ENCODE data around the gene BCL11A.

Gene BCL11A

GRCh38 chr2:60525899-60526298, 27.6 kb downstream of the BCL11A start:
- DNase-seq (ENCODE audit: low spot score): no peak

DNA sequence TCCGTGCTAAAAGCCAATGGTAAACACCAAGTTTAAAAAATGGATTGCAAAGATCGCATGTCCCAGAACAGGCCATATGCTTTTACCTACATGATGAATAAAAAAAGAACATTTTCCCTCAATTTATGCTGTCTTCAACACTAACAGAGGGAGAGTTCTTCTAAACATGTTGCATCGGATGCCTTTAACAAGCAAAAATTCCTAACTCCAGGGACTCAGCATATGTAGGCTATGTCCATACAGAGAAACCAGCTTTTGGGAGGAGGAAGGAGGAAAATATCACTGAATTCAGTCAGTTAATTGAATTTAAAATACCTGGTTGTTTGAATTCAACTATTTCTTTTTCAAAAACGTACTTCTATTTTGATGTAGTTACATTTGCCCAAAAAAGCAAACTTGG, 28.6 kb downstream of the BCL11A start:
- DNase-seq (ENCODE audit: low spot score): no peak

GRCh38 chr2:60523963-60524362, 29.5 kb downstream of the BCL11A start:
- DNase-seq (ENCODE audit: low spot score): no peak

DNA sequence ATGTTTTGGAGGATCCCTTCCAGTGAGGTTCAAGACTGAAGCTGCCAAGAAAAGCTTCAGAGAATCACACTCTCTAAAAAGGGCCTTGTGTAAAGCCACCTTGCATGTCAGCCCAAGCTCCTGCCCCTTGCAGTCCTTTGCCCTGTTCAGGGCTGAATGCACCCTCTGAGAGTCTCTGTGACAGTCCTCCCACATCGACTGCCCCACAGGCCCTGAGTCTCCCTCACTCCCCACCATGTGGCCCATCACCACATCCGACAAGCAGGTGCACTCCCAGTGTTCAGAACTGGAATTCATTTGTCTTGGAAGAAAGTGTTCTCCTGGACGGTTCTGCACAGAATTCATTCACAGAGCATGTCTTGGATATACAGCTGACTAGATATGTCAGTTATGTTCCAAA, 31.0 kb downstream of the BCL11A start:
- no peak for DNase-seq (ENCODE audit: low spot score)

DNA sequence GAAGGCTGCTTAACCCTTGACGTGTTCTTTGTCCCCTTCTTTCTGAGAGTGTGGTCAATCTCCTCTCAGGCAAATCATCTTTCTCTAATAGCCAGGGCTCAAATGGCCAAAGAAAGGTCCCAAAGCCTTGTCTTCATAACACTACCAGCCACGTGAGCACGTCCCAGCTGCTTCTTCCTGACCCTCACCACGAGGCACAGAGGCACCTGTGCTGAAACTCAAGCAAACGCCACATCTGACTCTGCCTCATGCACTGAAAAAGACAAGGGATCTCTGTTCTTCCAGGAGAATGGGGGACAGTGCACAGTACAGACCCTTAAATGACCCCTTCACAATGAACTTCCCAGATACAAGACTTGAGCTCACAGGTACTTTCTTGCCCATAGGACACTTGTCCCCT, 31.8 kb downstream of the BCL11A start:
- DNase-seq (ENCODE audit: low spot score): no peak

DNA sequence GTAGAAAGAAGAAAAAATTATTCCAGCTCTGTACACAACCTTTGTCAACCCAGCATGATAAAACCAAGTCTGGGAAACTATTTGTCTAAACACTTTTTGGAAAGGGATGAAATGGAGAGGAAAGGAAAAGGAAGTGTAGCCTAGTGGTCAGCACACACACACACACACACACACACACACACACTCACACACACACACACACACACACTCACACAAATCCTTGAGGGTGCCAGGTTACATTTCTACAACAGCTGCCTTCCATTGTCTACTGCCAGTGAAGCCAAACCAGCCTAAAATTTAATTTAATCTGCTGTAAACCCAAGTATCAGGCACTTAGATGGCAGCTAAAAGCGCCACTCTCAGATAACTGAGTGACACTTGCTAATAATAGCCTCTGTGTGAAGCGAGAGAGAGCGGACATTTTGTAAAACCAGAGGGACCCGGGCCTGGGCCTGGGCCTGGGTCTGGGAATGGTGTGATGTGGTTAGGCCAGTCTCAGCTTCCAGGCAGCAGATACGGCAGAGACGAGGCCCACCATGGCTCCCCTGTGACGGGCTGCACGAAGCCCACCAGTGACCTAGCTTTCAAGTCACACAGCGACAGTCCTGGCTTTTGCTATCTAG, 32.4 kb downstream of the BCL11A start:
- no peak for DNase-seq (ENCODE audit: low spot score)

GRCh38 chr2:60520151-60520876, 33.1 kb downstream of the BCL11A start:
- no peak for DNase-seq (ENCODE audit: low spot score)

DNA sequence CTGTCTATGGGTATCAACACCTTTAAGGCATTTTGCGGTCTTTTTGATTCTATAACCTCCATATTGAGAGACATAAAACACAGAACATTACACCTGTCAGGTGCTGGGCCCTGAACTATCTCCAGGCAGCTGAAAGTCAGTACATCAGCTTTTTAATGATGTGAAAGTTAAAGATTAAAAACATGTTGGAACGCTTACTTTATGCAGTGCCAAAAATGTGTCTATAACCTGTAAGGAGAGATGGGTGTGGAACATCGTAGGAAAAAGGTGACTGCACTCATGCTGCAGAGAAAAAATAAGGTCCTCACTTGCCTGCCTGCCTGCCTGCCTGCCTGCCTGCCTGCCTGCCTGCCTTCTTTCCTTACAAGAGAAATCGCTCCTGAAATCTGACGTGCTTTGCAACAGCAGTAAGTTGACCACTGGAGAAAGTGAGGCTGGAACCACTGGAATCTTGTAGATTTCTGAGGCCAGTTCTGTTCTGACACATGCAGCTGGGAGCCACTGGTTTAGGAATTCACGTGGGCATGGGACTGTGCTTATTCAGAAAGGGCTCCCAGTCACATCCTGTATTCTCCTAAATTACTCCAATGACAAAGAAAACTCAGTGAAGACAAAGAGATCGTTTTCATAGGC, 34.1 kb downstream of the BCL11A start:
- no peak for DNase-seq (ENCODE audit: low spot score)

DNA sequence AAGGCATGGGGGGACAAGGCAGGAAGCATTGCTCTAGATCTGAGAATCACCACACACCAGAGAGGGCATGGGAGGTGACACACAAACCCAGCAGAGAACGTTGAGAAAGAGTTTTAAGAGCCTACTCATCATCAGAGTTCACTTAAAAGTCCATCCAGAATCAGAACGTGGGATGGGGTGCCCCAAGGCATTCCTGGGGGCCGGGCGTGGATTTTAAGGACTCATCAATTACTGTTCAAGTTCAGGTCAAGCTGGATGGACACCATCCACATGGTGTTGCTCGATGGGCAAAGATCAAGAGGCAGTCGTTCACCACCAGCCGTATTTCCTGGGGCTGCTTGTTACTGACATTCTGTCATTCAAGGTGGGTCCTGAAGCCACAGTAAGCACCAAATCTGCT, 34.9 kb downstream of the BCL11A start:
- DNase-seq (ENCODE audit: low spot score): no peak

DNA sequence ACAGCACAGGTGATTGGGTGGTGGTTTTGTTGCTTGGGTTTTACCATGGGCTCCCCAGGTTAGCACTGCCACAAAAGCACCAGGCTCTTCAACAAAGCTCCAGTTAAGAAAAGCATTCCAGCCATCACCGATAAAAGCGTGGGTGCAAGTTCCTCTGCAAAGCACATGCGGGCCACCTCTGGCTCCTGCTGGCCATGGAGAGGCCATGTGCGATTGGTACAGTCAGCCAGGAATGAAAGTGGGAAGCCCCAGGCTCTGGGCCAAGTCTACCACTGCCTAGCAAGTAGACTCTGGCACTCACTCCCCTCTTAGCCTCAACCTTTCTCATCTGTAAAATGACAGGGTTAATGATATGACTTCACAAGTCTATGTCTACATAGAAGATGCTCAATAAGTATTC, 36.0 kb downstream of the BCL11A start:
- no peak for DNase-seq (ENCODE audit: low spot score)

DNA sequence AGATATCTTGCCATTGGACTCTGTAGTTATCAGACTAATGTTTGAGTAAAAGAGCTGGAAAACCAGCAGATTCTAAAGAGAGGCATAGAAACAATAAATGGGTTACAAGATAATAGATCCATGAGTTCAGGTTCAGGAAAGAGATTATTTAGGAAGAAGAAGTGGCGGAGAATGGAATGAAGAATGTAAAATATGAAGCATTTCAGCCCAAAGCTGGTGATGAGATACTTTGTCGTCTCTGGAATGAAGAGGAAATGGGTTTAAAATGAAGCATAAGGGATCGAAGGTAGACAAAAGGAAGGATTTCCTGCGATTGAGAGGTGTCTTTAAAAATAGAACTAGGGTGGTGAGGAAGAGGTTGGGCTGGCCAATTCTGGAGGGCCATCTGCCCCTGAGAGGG, 36.6 kb downstream of the BCL11A start:
- DNase-seq (ENCODE audit: low spot score): no peak

- DNase-seq (ENCODE audit: low spot score): peak; percentile 53
Observed at GRCh38 chr2:60516383-60516811, 37.1 kb downstream of the BCL11A start.

- DNase-seq (ENCODE audit: low spot score): no peak
Observed at GRCh38 chr2:60515721-60516226, 37.7 kb downstream of the BCL11A start.

- DNase-seq (ENCODE audit: low spot score): no peak
Observed at GRCh38 chr2:60513996-60514395, 39.5 kb downstream of the BCL11A start.

DNA sequence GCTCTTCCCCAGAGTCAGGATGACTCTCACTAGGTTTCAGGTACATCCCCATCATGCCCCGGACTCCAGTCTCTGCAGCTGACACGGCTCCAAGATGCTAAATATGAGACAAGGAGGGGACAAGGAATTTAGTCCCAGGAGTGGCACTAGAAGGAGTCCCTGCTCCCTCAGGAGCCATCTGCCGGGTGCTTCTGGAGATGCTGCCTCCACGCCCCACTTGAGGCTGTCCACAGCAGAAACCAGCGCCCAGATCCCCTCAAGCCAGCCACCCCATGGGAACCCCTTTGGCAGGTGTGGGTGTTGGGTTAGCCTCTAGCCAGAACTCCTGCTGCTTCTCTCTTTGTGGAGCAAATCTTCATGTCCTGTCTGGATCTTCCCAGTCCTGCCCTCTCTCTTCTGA, 40.3 kb downstream of the BCL11A start:
- DNase-seq (ENCODE audit: low spot score): no peak

DNA sequence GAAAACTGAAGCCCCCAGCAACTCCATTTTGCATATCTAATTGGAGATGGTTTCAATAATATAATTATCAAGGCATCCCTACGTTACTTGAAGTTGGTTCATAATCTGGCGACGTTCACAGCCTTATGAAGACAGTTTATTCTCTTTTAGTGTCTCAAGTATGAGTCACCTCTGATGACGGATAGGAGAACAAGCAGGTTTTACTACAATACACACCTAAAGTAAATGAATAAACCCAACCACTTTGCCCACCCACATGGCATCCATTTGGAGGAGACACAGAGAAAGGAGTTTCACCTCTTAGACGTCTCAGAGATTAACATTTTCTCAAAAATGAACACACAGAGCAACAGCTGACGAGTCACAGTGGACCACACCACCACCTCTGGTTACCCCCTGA, 40.8 kb downstream of the BCL11A start:
- no peak for DNase-seq (ENCODE audit: low spot score)

GRCh38 chr2:60512062-60512622, 41.3 kb downstream of the BCL11A start:
- no peak for DNase-seq (ENCODE audit: low spot score)

GRCh38 chr2:60510713-60511112, 42.7 kb downstream of the BCL11A start:
- no peak for DNase-seq (ENCODE audit: low spot score)

DNA sequence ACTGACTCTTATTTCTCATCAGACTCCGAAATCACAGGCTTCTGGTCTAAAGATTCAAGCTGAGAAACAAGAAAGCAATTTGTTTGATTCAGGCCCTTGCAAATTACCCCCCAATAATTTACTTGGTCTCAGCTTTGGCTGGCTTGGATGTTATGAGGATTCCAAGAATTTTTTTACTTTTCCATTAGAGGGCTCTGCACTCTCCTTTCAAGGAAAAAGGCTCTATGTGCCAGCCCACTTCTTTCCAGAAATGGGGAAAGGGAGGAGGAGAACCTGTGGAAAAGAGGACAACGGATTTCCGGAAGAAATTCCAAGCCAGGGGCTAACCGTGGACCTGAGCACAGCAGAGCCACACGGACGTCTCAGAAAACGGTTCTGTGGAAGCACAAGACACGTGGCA, 44.4 kb downstream of the BCL11A start:
- DNase-seq (ENCODE audit: low spot score): no peak

DNA sequence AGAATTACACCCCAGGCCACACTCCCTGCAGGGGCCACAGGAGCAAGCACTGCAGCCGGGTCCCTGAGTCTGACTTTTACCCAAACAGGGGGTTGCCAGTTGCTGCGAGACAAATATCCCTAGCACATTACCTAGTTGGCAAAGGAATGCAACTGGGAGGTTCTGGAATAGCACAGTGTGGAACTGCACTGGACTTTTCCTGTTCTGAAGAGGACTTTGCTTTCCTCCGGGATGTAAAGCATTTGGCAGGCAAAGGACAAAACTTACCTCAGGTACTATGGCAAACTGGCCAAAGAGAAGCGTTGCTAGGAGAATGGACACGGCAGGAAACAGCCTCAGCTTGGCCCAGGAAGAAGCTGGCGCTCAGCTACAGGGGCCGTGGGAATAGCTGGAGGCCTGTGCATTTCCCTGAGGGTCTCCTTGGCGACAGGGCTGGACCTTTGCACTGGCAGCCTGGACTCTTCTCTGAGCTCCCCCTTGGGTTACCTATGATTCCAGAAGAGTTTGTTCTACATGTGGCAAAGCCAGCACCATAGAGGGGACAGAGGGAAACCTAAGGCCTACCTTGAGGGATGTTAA, 45.0 kb downstream of the BCL11A start:
- DNase-seq (ENCODE audit: low spot score): no peak

GRCh38 chr2:60507211-60507965, 46.1 kb downstream of the BCL11A start:
- DNase-seq (ENCODE audit: low spot score): no peak

- no peak for DNase-seq (ENCODE audit: low spot score)
Observed at GRCh38 chr2:60505880-60506260, 47.6 kb downstream of the BCL11A start.
